GM19397 (cell line): ENCODE results near the gene MBTD1.
"Not testable (repeated sequence)": the region's sequence is repeated elsewhere in the genome, so short reads cannot be mapped to it uniquely, and the experiment has no call there.

ENCODE experiments used
- ATAC-seq: cut with Tn5 transposase; IDR thresholded peaks from one replicate; pipeline ENCODE4 v1.9.1; 2021; ENCODE audit warnings: mild to moderate bottlenecking, moderate library complexity; ENCODE audit not compliant: unreplicated experiment

Gene MBTD1

DNA sequence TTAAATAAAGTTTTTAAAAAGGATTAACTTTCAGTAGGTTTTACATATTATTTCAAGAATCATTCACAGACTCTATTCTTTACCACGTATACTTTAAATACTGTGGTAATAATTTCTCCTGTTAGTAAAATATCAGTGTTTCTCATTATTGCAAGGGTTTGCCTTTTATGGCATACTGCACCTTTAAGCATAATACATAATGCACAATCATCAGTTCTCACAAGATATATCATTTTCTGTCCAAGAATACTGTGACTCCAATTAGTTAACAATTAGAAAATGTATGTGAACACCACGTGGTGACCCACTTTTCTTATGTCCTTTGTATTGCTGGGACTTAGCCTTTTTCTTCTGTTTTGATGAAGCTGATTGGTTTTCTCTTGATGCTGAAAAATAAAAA is 68.0 kb downstream of the MBTD1 start:
- no peak for ATAC-seq

DNA sequence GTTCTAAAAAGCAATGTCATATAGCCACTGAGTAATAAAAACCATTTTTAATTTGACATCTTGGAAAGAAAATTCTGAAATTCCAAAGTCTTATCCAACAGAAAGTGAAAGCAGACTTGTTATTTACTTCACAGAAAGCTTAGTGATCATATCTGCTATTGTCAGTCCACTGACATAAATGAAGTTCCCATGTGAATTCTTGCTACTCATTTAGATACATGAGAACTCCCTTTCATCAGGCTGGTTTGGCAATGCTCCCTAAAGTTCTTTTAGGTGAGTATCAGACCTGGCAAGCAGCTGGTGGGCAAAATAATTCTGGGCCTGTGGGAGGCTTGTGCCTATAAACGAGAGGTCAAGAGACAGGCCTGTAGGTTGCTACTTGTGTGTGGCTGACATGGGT is 70.2 kb downstream of the MBTD1 start:
- no peak for ATAC-seq

DNA sequence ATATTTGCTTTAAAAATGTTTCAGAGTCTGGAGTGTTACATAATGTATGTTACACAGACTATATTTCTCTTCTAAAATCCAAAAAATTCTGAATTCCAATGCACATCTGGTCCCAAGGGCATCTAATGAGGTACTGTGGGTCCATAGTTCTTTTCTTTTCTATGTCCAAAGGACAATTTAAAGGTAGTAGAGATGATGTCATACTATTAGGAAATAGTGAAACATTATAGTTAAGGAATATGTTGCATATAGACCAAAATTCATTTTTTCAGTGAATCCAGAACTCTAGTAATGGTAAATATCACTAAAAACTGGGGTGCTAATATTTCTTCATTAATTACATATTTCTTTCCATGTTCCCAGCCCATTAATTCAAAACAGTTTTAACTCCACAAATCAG is 70.7 kb downstream of the MBTD1 start:
- no peak for ATAC-seq

DNA sequence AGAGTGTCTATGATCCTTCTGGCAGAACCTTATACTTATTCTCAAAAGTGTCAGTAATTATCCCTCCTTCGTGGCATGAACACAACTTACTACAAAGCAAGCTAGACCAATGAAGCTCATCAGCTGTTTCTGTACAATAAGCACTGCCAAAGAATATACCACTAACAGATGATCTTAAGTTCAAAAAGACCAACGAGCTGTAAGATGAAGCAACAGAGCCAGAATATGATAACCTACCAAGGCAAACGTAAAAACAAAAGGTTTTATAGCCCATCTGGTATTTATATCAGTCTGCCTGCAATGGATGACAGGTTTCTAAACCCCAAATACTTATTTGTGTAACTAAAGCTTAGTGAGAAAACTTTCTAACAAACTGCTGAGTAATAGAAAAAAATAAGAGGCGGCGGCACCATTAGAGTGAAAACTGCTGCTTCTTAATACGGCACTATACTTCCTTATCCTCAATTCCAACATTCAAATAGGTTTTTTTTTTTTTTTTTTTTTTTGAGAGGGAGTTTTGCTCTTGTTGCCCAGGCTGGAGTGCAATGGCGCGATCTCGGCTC is 71.5 kb downstream of the MBTD1 start:
- no peak for ATAC-seq

DNA sequence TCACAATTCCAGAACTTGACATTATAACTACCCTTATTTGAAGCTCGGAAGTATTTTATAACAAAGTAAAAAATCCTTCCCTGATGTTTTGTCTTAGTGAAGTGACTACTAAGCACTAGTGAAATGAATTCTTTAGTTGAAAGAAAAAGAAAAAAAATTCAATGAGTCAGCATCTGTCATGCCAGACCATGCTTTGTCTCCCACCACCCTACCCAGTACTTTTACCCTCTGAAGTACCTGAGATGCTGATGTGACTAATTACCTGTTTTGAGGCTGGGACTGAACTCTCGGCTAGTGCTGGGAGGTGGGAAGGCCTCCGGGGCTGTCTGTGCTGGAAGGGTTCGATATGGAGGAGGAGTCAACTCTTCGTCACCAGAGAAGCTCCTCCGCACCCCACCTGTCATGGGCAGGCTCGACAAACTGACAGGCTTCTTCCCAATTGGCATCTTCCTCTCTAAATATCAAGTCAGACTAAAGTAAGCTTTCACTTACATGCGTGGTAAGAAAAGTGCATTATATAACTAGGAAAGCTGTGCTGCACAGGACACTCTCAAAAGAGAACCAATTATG is 74.0 kb downstream of the MBTD1 start:
- no peak for ATAC-seq

DNA sequence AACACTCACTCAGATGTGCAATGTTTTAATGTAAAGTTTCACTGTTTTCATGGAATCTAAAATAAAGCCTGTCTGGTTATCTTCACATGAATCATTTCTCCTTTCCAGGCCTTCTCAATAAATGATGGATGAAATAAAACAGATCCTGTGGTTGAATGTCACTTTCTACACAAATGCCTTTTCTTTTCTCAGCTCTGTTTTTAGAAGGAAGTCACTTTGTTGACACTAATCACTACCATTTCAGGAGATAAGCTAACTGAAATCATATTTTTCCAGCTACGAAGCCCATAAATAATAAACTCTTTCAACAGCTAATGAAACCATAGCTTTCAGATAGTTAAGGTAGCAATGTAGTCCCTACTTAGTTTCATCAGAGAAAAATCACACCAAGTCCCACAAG is 75.7 kb downstream of the MBTD1 start:
- ATAC-seq = no peak

DNA sequence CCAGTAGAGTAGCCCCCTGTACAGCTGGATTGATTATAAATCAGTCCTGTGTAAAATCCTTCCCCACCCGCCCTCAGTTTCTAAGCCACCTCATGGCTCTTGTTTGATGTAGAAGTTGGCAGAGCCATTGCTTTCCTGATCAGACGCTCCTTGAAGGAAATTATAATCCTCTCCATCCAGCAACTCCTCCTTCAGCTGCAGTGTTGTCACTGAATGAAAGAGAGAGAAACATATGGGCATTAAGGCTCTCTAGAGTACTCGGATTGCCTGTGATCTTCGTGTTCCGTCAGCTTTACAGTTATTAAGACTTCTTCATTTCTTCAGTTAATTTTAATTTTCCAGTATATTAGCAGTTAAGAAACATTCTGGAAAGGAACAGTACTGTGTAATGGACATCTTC is 79.4 kb downstream of the MBTD1 start:
- ATAC-seq = no peak

DNA sequence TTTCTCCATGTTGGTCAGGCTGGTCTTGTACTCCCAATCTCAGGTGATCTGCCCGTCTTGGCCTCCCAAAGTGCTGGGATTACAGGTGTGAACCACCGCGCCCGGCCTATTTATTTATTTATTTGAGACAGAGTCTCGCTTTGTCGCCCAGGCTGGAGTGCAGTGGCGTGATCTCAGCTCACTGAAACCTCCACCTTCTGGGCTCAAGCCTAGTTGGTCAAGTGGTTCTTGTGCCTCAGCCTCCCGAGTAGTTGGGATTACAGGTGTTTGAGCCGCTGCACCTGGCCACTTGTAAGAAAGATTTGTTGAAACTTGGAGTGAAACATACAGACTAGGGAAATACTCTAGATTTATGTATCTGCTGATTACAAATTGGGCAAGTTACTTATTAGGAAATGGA is 87.8 kb downstream of the MBTD1 start:
- ATAC-seq = not testable (repeated sequence)

DNA sequence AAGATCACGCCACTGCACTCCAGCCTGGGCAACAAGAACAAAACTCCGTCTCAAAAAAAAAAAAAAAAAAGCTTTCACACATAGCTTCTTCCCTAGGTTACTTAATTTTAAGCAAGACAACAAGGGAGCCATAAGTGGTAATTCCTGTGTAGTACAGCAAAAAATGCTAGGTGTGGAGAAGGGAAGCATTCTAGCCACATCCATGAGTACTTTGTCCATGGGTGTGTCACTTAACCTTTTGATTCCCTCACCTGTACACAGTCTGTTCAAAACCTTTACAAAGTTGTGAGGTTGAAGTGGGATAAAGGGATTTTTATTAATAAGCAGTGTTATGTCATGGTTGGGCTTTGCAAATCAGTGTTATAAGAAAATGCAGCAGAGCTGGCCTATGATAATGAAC is 89.1 kb downstream of the MBTD1 start:
- ATAC-seq = no peak

DNA sequence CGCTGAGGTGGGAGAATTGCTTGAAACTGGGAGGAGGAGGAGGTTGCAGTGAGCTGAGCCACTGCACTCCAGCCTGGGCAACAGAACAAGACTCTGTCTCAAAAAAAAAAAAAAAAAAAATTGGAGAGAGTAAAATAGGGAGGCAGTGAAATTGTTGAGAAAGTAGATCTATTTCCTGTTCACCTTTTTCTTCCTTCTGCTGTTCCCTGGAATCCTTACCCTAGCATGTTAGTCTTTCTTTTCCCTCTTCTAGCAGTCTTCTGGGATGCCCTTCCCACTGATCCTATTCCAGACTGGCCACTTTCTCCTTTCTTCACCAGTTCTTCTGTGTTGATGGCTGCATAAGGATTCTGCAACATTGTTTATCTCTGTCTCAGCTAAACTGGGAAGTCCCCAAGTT is 90.5 kb downstream of the MBTD1 start:
- ATAC-seq = no peak

DNA sequence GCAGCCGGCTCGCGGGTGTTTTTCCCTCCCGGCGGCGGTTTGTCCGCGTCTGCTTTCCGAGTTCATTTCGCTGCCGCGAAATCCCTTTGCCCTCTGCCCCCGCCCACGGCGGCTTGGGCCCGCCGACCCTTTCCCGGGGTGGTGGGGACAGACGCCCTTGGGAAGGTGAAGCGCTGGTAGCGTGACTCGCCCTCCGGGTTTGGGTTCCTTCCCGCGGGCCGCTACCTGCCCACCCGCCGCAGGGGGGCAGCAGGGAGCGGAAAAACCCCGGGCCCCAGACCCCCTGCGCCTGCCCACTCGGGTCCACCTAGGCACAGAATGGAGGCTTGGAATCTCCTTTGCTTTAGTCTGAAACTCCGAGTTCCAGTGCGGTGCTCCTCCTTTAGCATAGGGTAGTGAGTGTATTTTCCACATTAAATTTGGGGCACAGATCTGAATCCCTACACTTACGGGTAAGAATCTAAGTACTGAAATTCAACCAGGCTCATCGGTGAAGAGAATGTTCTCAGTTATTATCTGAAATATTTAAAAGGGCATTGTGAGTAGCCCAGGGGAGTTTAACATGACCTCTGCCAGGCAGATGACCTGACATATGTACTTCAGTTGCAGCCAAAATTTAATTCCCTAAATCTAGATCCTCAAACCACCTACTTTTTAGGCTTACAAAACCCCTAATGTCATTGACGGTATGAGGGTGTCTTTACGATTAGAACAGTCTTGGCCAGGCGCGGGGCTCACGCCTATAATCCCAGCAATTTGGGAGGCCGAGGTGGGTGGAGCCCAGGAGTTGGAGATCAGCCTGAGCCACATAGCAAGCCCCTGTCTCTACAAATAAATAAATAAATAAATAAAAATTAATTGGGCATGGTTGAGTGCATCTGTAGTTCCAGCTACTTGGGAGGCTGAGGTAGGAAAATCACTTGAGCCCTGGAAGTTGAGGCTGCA is 92.6 kb downstream of the MBTD1 start:
- peak; percentile 42 for ATAC-seq

DNA sequence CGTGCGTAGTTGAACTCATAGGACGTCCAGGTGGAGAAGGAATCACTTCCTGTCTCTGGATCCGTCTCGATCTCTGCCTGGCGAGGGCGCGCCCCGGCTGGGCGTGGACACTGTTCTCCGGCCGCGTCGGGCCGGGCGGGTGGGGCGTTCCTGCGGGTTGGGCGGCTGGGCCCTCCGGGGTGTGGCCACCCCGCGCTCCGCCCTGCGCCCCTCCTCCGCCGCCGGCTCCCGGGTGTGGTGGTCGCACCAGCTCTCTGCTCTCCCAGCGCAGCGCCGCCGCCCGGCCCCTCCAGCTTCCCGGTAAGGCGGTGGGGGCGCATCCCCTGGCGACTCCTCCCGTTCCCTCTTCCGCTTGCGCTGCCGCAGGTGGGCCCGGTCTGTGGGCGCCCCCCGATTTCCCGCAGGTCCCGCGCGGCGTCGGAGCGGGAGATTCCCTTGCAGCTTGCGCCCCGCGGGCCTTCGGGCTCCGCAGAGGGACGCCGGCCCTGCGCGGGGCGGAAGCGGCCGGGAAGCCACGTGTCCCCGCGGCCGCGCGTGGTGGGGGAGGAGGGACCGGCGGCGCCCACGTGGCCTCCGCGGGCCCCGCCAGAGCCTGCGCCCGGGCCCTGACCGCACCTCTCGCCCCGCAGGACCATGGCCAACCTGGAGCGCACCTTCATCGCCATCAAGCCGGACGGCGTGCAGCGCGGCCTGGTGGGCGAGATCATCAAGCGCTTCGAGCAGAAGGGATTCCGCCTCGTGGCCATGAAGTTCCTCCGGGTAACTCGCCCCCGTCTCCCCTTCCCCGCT is 93.5 kb downstream of the MBTD1 start, which contains the start of gene NME2:
Gene NME2 (plus strand): TSS at position 214 of the 789 bp plus-strand sequence. CDS start 420 bp downstream, at position 634.
- ATAC-seq = peak; percentile 87

DNA sequence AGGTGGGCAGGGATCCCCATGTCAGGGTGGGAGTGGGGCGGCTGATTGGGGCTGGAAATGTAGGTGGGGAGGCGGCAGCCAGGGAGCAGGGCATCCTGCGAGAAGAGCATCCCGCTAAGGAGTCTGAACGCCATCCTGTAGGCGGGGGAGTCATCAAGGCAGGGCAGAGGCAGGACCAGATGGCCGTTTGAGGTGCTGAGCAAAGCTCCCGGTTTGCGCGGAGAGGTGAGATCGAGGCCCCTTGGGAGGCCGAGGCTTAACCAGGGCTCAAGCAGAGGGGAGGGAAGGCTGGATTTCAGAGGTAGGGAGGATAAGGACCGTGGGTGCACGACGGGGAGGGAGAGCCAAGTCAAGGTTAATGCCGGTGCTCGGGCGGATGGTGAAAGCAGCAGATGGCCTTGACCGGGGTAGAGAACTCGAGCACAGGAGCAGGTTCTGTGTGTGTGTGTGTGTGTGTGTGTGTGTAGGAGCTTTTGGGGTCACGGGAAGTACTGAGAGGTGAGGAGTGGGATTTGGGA is 94.1 kb downstream of the MBTD1 start:
- ATAC-seq = no peak

DNA sequence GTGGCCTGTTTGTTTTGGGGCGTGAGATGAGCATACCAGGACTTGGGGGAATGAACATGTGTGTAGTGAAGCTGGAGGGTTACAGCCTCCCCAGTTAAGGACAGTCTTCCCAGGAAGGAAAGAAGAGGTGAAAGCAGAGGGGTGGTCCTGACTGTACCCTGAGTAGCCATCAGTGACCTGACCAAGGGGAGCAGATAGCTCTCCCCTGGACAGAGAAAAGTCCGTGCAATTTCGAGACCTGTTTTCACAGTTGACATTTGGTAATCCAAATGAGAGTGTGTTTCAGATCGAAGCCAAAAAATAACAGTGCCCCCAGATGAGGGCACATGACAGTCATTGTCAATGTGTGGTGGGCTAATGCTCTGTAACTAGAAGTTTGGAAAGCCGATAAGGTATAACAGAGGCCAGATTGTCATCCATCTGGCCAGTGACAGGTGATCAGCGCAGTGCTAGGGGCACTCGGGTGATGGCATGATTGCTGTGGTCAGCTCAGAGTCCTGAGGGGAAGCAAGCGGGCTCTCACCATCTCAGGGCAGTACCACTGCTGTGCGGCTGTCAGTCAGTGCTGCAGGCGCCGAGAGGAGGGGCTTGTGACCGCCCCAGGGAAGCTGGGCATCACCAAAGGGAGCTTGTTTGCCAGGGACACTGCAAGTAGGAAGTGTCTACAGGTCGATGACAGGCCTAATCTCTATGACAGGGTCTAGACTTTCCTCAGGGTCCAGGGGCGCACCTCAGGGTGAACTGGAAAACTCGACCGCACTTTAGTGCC is 94.8 kb downstream of the MBTD1 start:
- no peak for ATAC-seq

DNA sequence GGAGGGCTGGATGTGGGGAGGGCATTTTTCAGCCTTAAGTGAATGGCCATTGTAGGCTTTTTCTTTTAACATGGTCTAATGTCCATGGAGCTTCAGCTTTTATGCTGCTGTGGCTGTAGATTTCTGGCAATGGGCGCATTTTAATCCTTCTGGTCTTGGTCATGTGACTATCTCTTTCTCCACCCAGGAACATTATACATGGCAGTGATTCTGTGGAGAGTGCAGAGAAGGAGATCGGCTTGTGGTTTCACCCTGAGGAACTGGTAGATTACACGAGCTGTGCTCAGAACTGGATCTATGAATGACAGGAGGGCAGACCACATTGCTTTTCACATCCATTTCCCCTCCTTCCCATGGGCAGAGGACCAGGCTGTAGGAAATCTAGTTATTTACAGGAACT is 98.3 kb downstream of the MBTD1 start:
- no peak for ATAC-seq

DNA sequence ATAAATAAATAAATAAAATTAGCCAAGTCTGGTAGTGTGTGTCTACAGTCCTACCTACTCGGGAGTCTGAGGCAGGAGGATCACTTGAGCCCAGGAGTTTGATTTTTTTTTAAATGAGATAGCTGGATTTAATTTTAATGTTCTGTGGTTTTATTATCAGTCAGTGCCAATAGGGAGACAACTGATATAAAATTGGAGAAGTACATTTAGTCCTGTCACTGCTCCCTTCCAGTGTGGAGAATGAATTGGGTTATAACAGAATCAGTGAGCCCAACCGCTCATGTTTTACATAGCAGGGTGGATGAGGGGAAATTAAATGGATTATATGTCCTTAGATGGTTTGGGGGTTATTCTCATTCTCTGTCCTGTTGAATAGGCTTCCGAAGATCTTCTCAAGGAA is 100.2 kb downstream of the MBTD1 start:
- no peak for ATAC-seq

DNA sequence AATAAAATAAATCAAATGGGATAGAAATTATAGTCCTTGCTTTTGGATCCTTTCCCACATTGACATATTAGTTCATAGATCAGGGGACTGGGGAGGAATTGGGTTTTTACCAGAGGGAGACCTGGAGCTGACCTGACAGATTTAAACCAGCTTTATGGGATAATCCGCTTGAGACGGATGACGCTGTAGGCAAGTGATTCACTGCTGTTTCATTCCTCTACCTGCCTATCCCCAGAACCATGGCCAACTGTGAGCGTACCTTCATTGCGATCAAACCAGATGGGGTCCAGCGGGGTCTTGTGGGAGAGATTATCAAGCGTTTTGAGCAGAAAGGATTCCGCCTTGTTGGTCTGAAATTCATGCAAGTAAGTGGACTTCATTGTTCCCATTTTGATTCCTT is 104.4 kb downstream of the MBTD1 start:
- no peak for ATAC-seq

DNA sequence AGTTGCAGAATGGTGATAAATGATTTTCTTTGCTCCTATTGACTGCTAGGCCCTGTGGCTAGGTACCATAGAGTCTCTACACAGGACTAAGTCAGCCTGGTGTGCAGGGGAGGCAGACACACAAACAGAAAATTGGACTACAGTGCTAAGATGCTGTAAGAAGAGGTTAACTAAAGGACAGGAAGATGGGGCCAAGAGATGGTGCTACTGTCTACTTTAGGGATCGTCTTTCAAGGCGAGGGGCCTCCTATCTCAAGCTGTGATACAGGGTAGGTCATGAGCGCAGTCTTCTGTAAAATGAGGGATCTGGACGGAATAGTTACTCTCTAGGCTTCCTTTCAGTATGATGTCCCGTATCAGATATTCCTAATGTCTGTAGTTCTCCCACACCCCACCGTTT is 105.7 kb downstream of the MBTD1 start:
- no peak for ATAC-seq

DNA sequence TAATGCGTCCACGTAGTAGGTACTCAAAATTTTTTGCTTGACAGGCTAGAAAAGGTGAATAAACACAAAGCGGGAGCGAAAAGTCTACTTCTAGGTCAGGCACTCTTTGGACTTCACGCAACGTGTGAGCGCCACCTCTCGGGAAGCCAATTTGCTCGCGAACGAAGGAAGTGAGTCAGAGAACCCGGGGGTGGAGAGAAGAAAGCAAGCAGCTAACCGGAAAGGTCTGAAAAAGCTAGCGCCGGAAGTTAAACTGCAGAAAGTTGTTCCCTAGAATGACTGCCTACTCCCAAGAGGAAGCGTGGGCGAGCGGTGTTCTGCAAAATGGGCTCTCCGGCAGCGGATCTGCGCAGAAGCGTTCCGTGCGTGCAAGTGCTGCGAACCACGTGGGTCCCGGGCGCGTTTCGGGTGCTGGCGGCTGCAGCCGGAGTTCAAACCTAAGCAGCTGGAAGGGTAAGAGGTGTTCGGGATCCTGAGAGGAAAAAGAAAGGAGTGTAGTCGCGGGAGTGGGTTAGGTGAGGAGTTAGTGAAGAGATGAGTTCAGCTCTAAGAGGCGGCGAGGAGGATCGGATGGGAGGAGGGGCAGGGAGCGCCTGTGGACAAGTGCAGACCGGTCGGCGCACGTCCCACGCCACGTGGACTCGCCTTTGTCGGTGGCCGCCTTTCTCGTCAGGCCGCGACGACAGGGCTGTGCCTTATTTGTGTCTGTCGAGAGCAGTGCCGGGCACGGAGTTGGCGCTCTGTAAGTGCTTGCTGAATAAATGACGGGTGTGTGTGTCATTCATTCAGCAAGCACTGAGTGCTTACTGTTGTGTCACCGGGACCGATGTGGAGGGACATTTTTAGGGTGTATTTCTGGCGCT is 106.4 kb downstream of the MBTD1 start, which contains the start of gene NME1:
Gene NME1 (plus strand): TSS at position 350 of the 863 bp plus-strand sequence. CDS start 2,096 bp downstream, outside the sequence.
- peak; percentile 92 for ATAC-seq
